Body of pancreas (tissue), 4 donors: ENCODE data around the gene CSNK1A1. TPM values are rescaled to one million over a fixed set of nuclear protein-coding genes. Genes with fewer than 3 reads are reported as not detected.

ENCODE experiments used
- ATAC-seq: fragments of 150-250 bp; one replicate; pipeline ENCODE4 v1.9.1; 2016
- DNase-seq, 4 donors: peaks; one replicate each; pipeline ENCODE4 v3.0.0-alpha.2; 2019
- H3K27ac ChIP-seq, 4 donors: fragments of 200-600 bp; sonication (generic); 1 replicate in 3 of 4; 2 replicates in 1 of 4; pipeline versions ENCODE4 v1.5.1 to v1.6.1; 2016 to 2019; ENCODE audit warnings: mild to moderate bottlenecking in 1 of 4, mixed read lengths in 1 of 4, moderate library complexity in 1 of 4
- H3K27me3 ChIP-seq, 2 donors: fragments of 200-600 bp; sonication (generic); one replicate each; pipeline ENCODE4 v1.6.0; 2016; ENCODE audit warnings: mild to moderate bottlenecking in 1 of 2
- H3K36me3 ChIP-seq, 2 donors: fragments of 200-600 bp; sonication (generic); replicated peaks in 1 of 2; 2 replicates each; pipeline ENCODE4 v1.5.1; 2016; ENCODE audit warnings: low read depth in 2 of 2; ENCODE audit not compliant: insufficient read depth in 1 of 2
- H3K4me1 ChIP-seq: fragments of 200-600 bp; sonication (generic); one replicate; pipeline ENCODE4 v1.6.0; 2016
- H3K4me3 ChIP-seq, 2 donors: fragments of 200-600 bp; sonication (generic); 1 replicate in 1 of 2; 2 replicates in 1 of 2; pipeline ENCODE4 v1.5.1; 2016 to 2019
- H3K9me3 ChIP-seq, 3 donors: fragments of 200-600 bp; sonication (generic); 1 replicate in 2 of 3; 2 replicates in 1 of 3; pipeline ENCODE4 v1.5.1; 2016
- POLR2A ChIP-seq, 3 donors: fragments of 450-650 bp; IDR thresholded peaks; one replicate each; pipeline ENCODE4 v1.6.1; 2016; ENCODE audit warnings: antibody characterized with exemption in 3 of 3, mild to moderate bottlenecking in 2 of 3
- WGBS, 2 donors: methylation state at CpG; one replicate each; pipeline ENCODE4 v1.1.5; 2017; 5-methylcytosine and 5-hydroxymethylcytosine counted together
- intact Hi-C: fragments of 100-400 bp; cut with DNase I; formaldehyde crosslinking; loops from one replicate; pipeline ENCODE4 v1.15.1; 2023
- total RNA-seq, 2 donors: library from RNA; depleted of rRNA; stranded (reverse); fragments of >200 nt; gene quantifications; one replicate each; pipeline ENCODE4 v1.1.0, GENCODE V29; 2016
- TF ChIP-seq, protein P1 (sequence below), 7 experiments: fragments of 450-650 bp in 4 of 7; fragments of 200-600 bp in 3 of 7; sonication (generic) in 3 of 7; IDR thresholded peaks; one replicate each; pipeline ENCODE4 v1.5.1; 2016 to 2019; ENCODE audit warnings: antibody characterized with exemption in 7 of 7

CSNK1A1 gene
- total RNA-seq, 2 donors from 2014 or later, result 82.4 to 85.4 TPM

DNA sequence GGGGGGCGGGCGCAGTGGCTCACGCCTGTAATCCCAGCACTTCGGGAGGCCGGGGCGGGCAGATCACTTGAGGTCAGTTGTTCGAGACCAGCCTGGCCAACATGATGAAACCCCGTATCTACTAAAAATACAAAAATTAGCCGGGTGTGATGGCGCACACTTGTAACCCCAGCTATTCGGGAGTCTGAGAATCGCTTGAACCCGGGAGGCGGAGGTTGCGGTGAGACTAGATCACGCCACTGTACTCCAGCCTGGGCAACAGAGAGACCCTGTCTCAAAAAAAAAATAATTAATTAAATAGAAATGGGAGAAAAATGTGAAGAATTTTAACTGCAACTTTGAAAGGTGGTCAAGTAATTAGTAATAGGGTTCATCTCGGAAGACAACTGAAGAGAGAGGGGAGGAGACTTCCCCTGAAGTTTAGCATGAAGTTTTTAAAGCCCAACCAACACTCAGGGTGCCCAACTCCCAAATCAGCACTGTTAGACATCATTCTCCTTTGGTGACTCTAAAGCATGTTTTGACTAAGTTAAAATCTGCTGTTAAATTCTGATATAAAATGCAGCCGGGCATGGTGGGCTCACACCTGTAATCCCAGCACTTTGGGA is 1.4 kb upstream of the CSNK1A1 start:
- Histone ChIP-seq H3K4me1 (peaks cover 20% of the 10 kb centered on the region), H3K4me3 (no peak overlapping the region), H3K27ac (no peak overlapping the region), H3K27me3 (no peaks in the 10 kb centered on the region), H3K36me3 (no peaks in the 10 kb centered on the region), H3K9me3 (no peaks in the 10 kb centered on the region)
- 91 to 94% methylated on average over 18 of the region's 18 CpGs for WGBS, 2 donors
- ATAC-seq, result no peak
- intact Hi-C loops, result no loop called here
- DNase-seq, result no peak
- TF ChIP-seq POLR2A (IDR thresholded peaks at IDR 0.05), result no peak
- TF ChIP-seq, protein P1, sequence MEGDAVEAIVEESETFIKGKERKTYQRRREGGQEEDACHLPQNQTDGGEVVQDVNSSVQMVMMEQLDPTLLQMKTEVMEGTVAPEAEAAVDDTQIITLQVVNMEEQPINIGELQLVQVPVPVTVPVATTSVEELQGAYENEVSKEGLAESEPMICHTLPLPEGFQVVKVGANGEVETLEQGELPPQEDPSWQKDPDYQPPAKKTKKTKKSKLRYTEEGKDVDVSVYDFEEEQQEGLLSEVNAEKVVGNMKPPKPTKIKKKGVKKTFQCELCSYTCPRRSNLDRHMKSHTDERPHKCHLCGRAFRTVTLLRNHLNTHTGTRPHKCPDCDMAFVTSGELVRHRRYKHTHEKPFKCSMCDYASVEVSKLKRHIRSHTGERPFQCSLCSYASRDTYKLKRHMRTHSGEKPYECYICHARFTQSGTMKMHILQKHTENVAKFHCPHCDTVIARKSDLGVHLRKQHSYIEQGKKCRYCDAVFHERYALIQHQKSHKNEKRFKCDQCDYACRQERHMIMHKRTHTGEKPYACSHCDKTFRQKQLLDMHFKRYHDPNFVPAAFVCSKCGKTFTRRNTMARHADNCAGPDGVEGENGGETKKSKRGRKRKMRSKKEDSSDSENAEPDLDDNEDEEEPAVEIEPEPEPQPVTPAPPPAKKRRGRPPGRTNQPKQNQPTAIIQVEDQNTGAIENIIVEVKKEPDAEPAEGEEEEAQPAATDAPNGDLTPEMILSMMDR (IDR thresholded peaks at IDR 0.05), result no peak

DNA sequence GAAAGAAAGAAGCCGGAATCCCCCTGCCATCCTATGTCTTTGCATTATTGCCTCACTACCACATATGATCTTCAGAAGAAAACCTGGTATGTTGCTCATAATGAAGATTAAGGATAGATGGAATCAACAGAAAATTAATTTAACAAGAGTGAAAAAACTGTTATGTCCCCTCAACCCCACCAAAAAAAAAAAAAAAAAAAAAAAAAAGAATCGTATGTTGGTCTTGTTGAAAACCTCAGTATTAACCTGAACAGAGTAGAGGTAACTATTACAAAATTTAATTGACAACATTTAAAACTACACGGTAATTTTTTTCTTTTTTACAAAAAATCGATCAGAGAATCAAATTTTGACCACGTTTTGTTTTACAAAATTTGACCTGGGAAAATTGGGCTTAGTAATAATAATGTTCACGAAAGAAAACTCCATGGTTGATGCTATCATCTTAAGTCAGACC is 827 bp upstream of the CSNK1A1 start:
- TF ChIP-seq, protein P1 (IDR thresholded peaks at IDR 0.05), result no peak
- TF ChIP-seq POLR2A (IDR thresholded peaks at IDR 0.05), result no peak
- intact Hi-C loops, result no loop called here
- Histone ChIP-seq H3K27me3 (no peaks in the 10 kb centered on the region), H3K36me3 (no peaks in the 10 kb centered on the region), H3K4me3 (peak overlapping the region in 1 of 2 donors; percentile 2), H3K27ac (peak overlapping the region; percentile 94 to 98 (median 96)), H3K4me1 (peaks cover 26% of the 10 kb centered on the region), H3K9me3 (no peaks in the 10 kb centered on the region)
- ATAC-seq, result no peak
- WGBS, 2 donors, result 19 to 23% methylated on average over 6 of the region's 6 CpGs
- DNase-seq, result no peak

- TF ChIP-seq POLR2A (IDR thresholded peaks at IDR 0.05), result no peak
- TF ChIP-seq, protein P1 (IDR thresholded peaks at IDR 0.05), result no peak
- Histone ChIP-seq H3K4me3 (peak overlapping the region; percentile 60 to 79), H3K4me1 (peaks cover 40% of the 10 kb centered on the region), H3K27ac (peak overlapping the region; percentile 94 to 98 (median 96)), H3K9me3 (no peaks in the 10 kb centered on the region), H3K27me3 (no peaks in the 10 kb centered on the region), H3K36me3 (no peaks in the 10 kb centered on the region)
- WGBS, 2 donors, result 0% methylated on average over 37 to 40 of the region's 40 CpGs
- intact Hi-C loops, result no loop called here
- peak; percentile 5 for ATAC-seq
- peak in 2 of 4 donors; percentile 20 to 40 for DNase-seq
Measured at GRCh38 chr5:149550594-149551226, 529 bp downstream of the CSNK1A1 start.

DNA sequence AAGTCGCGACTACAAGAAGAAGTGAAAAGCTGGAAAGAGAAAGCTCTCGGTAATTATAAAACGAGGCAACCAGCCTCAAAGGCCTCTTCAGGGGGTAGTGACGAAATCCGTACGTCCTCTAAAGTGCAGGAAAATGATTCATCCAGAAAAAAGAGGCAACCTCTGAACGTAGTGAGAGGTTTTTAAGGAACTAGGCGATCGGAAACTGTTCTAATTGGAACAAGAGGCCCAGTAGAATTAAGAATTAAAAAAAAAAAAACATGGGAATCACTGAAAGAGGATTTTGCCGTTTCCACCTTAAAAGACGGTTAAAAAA is 1.0 kb downstream of the CSNK1A1 start:
- Histone ChIP-seq H3K27me3 (no peaks in the 10 kb centered on the region), H3K4me3 (peak overlapping the region; percentile 60 to 79), H3K27ac (peak overlapping the region in 3 of 4 donors; percentile 94 to 98 (median 97)), H3K4me1 (peaks cover 45% of the 10 kb centered on the region), H3K9me3 (no peaks in the 10 kb centered on the region), H3K36me3 (no peaks in the 10 kb centered on the region)
- WGBS, 2 donors, result 0% methylated on average over 12 of the region's 12 CpGs
- ATAC-seq, result no peak
- peak in 1 of 4 donors; percentile 23 for DNase-seq
- intact Hi-C loops, result no loop called here
- no peak for TF ChIP-seq POLR2A (IDR thresholded peaks at IDR 0.05)
- TF ChIP-seq, protein P1 (IDR thresholded peaks at IDR 0.05), result no peak
